ENCODE data around the gene IGFL2. TPM values are rescaled to one million over a fixed set of nuclear protein-coding genes. Genes with fewer than 3 reads are reported as not detected.
"Not testable (repeated sequence)": the region's sequence is repeated elsewhere in the genome, so short reads cannot be mapped to it uniquely, and the experiment has no call there.

Gene IGFL2
- total and polyA plus RNA-seq, 4 donors = 0.08 TPM; not detected in 3

DNA sequence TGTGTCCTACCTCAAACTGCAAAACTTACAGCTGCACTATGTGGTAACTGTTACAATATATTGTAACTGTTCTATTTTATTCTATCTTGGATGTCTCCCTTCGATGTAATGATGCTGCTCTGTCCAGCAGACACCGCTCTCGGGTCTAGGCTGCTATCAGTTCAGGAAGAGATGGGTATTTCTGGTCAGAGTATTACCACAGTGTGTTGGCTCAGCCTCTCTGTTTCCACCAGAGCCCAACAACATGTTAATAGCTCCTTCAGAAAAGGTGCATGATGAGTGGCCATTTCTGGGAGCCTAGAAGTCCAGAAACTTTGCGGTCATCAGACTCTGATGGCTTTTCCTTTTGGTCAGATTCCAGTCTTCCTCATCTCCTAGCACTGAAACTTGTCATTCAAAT lies 45.6 kb downstream of the IGFL2 start:
- no peak for DNase-seq (ENCODE audit: low spot score)
- H3K4me1 ChIP-seq (ENCODE audit: control insufficient read depth in 4 of 4, insufficient read depth in 4 of 4, low read length in 3 of 4) = peaks cover 4 to 37% (median 17%) of the 10 kb centered on the region in 4 donors
- H3K9ac ChIP-seq (ENCODE audit: low read depth in 1 of 2, low read length in 2 of 2) = peak overlapping the region in 1 of 2 donors; percentile 96
- 77% methylated on average over 4 of the region's 4 CpGs for WGBS
- H3K27me3 ChIP-seq (ENCODE audit: control insufficient read depth in 4 of 4, insufficient read depth in 4 of 4, low read length in 3 of 4) = no peaks in the 10 kb centered on the region
- TF ChIP-seq, protein P1, sequence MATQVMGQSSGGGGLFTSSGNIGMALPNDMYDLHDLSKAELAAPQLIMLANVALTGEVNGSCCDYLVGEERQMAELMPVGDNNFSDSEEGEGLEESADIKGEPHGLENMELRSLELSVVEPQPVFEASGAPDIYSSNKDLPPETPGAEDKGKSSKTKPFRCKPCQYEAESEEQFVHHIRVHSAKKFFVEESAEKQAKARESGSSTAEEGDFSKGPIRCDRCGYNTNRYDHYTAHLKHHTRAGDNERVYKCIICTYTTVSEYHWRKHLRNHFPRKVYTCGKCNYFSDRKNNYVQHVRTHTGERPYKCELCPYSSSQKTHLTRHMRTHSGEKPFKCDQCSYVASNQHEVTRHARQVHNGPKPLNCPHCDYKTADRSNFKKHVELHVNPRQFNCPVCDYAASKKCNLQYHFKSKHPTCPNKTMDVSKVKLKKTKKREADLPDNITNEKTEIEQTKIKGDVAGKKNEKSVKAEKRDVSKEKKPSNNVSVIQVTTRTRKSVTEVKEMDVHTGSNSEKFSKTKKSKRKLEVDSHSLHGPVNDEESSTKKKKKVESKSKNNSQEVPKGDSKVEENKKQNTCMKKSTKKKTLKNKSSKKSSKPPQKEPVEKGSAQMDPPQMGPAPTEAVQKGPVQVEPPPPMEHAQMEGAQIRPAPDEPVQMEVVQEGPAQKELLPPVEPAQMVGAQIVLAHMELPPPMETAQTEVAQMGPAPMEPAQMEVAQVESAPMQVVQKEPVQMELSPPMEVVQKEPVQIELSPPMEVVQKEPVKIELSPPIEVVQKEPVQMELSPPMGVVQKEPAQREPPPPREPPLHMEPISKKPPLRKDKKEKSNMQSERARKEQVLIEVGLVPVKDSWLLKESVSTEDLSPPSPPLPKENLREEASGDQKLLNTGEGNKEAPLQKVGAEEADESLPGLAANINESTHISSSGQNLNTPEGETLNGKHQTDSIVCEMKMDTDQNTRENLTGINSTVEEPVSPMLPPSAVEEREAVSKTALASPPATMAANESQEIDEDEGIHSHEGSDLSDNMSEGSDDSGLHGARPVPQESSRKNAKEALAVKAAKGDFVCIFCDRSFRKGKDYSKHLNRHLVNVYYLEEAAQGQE (IDR thresholded peaks at IDR 0.05) = no peak
- TF ChIP-seq, protein P2, sequence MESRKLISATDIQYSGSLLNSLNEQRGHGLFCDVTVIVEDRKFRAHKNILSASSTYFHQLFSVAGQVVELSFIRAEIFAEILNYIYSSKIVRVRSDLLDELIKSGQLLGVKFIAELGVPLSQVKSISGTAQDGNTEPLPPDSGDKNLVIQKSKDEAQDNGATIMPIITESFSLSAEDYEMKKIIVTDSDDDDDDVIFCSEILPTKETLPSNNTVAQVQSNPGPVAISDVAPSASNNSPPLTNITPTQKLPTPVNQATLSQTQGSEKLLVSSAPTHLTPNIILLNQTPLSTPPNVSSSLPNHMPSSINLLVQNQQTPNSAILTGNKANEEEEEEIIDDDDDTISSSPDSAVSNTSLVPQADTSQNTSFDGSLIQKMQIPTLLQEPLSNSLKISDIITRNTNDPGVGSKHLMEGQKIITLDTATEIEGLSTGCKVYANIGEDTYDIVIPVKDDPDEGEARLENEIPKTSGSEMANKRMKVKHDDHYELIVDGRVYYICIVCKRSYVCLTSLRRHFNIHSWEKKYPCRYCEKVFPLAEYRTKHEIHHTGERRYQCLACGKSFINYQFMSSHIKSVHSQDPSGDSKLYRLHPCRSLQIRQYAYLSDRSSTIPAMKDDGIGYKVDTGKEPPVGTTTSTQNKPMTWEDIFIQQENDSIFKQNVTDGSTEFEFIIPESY (IDR thresholded peaks at IDR 0.05) = no peak
- TF ChIP-seq FOXA1 (IDR thresholded peaks at IDR 0.05) = no peak
- no peak for TF ChIP-seq HNF4A (conservative IDR thresholded peaks at IDR 0.05)
- no peak for TF ChIP-seq SP1 (IDR thresholded peaks at IDR 0.05)
- TF ChIP-seq YY1 (IDR thresholded peaks at IDR 0.05) = no peak
- peak overlapping the region; percentile 85 to 95 for H3K27ac ChIP-seq (ENCODE audit: low read depth in 1 of 2, low read length in 2 of 2)
- no peaks in the 10 kb centered on the region for H3K9me3 ChIP-seq (ENCODE audit: control insufficient read depth in 4 of 4, low read length in 3 of 4)
- no peaks in the 10 kb centered on the region for H3K36me3 ChIP-seq (ENCODE audit: control insufficient read depth in 4 of 4, insufficient read depth in 3 of 4, low read depth in 1 of 4, low read length in 3 of 4)
- no peak overlapping the region for H3K4me3 ChIP-seq (ENCODE audit: low read depth in 1 of 3, low read length in 3 of 3)

DNA sequence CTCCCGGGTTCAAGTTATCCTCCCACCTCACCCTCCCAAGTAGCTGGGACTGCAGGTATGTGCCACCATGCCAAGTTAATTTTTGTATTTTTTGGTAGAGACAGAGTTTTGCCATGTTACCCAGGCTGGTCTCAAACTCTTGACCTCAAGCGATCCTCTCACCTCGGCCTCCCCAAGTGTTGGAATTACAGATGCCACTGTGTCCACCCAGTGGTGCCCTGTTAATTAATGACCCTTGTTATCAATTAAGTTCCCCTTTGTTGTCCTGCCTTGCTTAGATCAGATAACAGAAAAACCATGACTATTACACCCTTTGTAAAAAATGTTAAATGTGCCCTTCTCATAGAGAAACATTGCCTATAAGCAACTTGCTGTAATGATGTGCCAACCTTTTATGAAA lies 47.1 kb downstream of the IGFL2 start:
- Histone ChIP-seq H3K27me3 (ENCODE audit: control insufficient read depth in 4 of 4, insufficient read depth in 4 of 4, low read length in 3 of 4) (no peaks in the 10 kb centered on the region), H3K27ac (ENCODE audit: low read depth in 1 of 2, low read length in 2 of 2) (no peak overlapping the region), H3K9ac (ENCODE audit: low read depth in 1 of 2, low read length in 2 of 2) (no peak overlapping the region), H3K36me3 (ENCODE audit: control insufficient read depth in 4 of 4, insufficient read depth in 3 of 4, low read depth in 1 of 4, low read length in 3 of 4) (no peaks in the 10 kb centered on the region), H3K4me1 (ENCODE audit: control insufficient read depth in 4 of 4, insufficient read depth in 4 of 4, low read length in 3 of 4) (peaks cover 4 to 30% (median 13%) of the 10 kb centered on the region in 4 donors), H3K9me3 (ENCODE audit: control insufficient read depth in 4 of 4, low read length in 3 of 4) (no peaks in the 10 kb centered on the region), H3K4me3 (ENCODE audit: low read depth in 1 of 3, low read length in 3 of 3) (no peak overlapping the region)
- no peak for DNase-seq (ENCODE audit: low spot score)
- WGBS = 93% methylated on average over 3 of the region's 3 CpGs
- TF ChIP-seq SP1 (IDR thresholded peaks at IDR 0.05) (no peak), EGR1 (IDR thresholded peaks at IDR 0.05; ENCODE audit: low read depth in 2 of 2) (no peak), NR2F2 (IDR thresholded peaks at IDR 0.05) (no peak), GABPA (IDR thresholded peaks at IDR 0.05 in 1 of 2, conservative IDR thresholded peaks at IDR 0.05 in 1 of 2) (no peak), YY1 (IDR thresholded peaks at IDR 0.05) (no peak), RXRA (IDR thresholded peaks at IDR 0.05) (no peak), HNF4A (conservative IDR thresholded peaks at IDR 0.05) (no peak), JUND (IDR thresholded peaks at IDR 0.05) (no peak)
- TF ChIP-seq, protein P3, sequence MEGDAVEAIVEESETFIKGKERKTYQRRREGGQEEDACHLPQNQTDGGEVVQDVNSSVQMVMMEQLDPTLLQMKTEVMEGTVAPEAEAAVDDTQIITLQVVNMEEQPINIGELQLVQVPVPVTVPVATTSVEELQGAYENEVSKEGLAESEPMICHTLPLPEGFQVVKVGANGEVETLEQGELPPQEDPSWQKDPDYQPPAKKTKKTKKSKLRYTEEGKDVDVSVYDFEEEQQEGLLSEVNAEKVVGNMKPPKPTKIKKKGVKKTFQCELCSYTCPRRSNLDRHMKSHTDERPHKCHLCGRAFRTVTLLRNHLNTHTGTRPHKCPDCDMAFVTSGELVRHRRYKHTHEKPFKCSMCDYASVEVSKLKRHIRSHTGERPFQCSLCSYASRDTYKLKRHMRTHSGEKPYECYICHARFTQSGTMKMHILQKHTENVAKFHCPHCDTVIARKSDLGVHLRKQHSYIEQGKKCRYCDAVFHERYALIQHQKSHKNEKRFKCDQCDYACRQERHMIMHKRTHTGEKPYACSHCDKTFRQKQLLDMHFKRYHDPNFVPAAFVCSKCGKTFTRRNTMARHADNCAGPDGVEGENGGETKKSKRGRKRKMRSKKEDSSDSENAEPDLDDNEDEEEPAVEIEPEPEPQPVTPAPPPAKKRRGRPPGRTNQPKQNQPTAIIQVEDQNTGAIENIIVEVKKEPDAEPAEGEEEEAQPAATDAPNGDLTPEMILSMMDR (IDR thresholded peaks at IDR 0.05; ENCODE audit: low read depth, low read length, missing input control) = no peak
- TF ChIP-seq, protein P4, sequence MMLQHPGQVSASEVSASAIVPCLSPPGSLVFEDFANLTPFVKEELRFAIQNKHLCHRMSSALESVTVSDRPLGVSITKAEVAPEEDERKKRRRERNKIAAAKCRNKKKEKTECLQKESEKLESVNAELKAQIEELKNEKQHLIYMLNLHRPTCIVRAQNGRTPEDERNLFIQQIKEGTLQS (IDR thresholded peaks at IDR 0.05) = no peak

DNA sequence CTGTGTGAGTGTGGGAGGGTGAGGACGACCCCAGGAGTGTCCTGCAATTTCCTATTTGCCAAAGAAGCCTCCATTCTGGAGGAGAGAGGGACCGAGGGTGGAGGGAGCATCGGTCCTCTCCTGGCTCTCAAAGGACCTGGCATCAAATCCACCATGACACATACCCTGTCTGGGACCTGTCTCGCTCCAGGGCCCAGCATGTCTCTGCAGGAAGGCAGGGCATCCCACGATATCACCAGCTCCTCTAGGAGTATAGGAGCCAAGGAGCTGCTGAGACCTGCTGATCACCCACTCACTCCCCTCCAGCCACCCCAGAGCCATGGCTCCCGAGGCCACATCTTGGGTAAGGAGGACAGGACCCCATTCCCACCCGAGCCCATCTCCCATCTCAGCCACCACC lies 47.9 kb downstream of the IGFL2 start:
- H3K9ac ChIP-seq (ENCODE audit: low read depth in 1 of 2, low read length in 2 of 2); H3K4me3 ChIP-seq (ENCODE audit: low read depth in 1 of 3, low read length in 3 of 3); H3K27ac ChIP-seq (ENCODE audit: low read depth in 1 of 2, low read length in 2 of 2); H3K27me3 ChIP-seq (ENCODE audit: control insufficient read depth in 4 of 4, insufficient read depth in 4 of 4, low read length in 3 of 4); H3K36me3 ChIP-seq (ENCODE audit: control insufficient read depth in 4 of 4, insufficient read depth in 3 of 4, low read depth in 1 of 4, low read length in 3 of 4); H3K9me3 ChIP-seq (ENCODE audit: control insufficient read depth in 4 of 4, low read length in 3 of 4); DNase-seq (ENCODE audit: low spot score): not testable (repeated sequence)
- 90% methylated on average over 7 of the region's 7 CpGs for WGBS
- peaks cover 3 to 22% (median 13%) of the 10 kb centered on the region in 4 donors for H3K4me1 ChIP-seq (ENCODE audit: control insufficient read depth in 4 of 4, insufficient read depth in 4 of 4, low read length in 3 of 4)
